Mesenteric fat pad (tissue), 1 donor: ENCODE data around the gene CYP8B1. TPM values are rescaled to one million over a fixed set of nuclear protein-coding genes. Genes with fewer than 3 reads are reported as not detected.
"Not testable (repeated sequence)": the region's sequence is repeated elsewhere in the genome, so short reads cannot be mapped to it uniquely, and the experiment has no call there.

Source experiments
- DNase-seq: peaks from one replicate; pipeline ENCODE4 v3.0.0-alpha.2; 2020; ENCODE audit warnings: low spot score
- total RNA-seq: library from RNA; stranded (reverse); fragmentation: NEBNext Ultra II Directional; extraction: Animal tissue kit (Norgen Biotek cat#: 25700); gene quantifications from one replicate; pipeline ENCODE4 v1.2.1, GENCODE V29; 2021
- donor health status: DM: yes; HTN: yes; CAD: no.

Gene CYP8B1
- total RNA-seq, 1 donor from 2014 or later: not detected

GRCh38 chr3:42887084-42887483 lies 11.4 kb upstream of the CYP8B1 start:
- no peak for DNase-seq

GRCh38 chr3:42886294-42886822 lies 10.7 kb upstream of the CYP8B1 start:
- no peak for DNase-seq

GRCh38 chr3:42884324-42884723 lies 8.6 kb upstream of the CYP8B1 start:
- no peak for DNase-seq

DNA sequence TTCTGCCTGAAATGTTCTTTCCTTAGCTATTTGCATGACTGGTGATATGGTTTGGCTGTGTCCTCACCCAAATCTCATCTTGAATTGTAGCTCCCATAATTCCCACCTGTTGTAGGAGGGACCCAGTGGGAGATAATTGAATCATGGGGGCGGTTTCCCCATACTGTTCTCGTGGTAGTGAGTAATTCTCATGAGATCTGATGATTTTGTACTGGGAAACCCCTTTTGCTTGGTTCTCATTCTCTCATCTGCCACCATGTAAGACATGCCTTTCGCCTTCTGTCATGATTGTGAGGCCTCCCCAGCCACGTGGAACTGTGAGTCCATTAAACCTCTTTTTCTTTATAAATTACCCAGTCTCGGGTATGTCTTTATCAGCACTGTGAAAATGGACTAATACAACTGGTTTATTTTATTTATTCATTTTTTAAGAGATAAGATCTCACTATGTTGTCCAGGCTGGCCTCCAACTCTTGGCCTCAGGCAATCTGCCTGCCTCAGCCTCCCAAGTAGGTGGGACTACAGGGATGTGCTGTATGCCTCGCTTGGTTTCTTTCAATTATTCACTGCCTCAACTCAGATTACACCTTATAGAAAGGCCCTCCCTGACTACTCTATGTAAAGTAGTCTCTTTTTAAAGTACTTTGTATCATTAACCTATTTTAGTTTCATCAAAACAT lies 7.7 kb upstream of the CYP8B1 start:
- not testable (repeated sequence) for DNase-seq

GRCh38 chr3:42880601-42881451 lies 5.1 kb upstream of the CYP8B1 start:
- DNase-seq: peak; percentile 95

- DNase-seq: no peak
These were observed 4.5 kb upstream of the CYP8B1 start for GRCh38 chr3:42880183-42880582.

DNA sequence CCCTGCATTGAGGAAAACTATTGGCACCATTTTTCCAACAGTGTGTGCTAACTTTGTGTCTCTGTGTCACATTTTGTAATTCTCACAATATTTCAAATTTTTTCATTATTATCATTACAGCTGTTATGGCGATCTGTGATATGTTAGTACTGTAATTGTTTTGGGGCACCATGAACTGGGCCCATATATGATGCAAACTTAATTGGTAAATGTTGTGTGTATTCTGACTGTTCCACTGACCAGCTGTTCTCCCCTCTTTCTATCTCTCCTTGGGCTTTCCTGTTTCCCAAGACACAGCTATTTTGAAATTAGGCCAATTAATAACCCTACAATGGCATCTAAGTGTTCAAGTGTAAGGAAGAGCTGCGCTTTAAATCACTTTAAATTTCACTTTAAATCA lies 2.2 kb upstream of the CYP8B1 start:
- DNase-seq: no peak

- no peak for DNase-seq
These were observed 1.5 kb upstream of the CYP8B1 start for GRCh38 chr3:42876940-42877720.

- DNase-seq: no peak
These were observed 722 bp upstream of the CYP8B1 start for GRCh38 chr3:42876401-42876800.

DNA sequence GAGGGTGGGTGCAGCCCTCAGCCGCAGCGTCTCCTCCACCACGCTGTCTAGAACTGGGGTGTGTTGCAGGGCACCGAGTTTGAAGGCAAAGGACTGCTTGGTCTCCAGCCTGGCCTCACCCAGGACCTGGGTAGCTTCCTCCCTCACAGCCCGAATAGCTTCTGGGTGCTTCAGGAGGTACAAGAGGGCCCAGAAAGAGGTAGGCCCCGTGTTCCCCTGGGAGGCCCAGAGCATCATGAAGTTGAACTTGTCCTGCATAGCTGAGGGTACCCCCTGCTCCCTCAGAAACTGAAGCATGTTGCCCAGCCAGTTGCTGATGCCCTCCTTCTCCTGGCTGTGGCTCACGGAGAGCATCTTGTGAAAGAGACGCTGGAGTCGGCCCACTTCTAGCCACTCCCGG lies 930 bp downstream of the CYP8B1 start:
- no peak for DNase-seq

DNA sequence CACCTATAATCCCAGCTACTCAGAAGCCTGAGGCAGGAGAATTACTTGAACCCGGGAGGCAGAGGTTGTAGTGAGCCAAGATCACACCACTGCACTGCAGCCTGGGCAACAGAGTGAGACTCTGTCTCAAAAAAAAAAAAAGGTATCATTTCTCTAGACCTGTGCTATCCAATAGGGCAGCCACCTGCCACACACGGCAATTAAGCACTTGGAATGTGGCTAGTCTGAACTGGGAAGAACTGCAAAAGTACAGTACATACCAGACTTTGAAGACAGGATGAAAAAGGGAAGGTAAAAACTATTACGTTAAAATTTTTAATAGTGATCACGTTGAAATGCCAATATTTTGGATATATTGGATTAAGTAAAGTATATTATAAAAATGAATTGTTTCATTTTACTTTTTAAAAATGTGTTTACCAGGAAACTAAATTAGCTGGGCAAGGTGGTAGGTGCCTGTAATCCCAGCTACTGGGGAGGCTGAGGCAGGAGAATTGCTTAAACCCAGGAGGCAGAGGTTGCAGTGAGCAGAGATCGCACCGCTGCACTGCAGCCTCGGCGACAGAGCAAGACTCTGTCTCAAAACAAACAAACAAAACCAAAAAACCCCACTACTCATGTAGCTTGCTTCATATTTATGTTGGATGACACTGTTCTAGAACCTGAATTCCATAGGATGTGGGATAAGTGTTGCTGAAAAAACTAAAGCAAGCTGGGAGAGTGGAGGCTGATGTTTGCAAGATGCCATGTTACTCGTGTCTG lies 2.3 kb downstream of the CYP8B1 start:
- DNase-seq: no peak

DNA sequence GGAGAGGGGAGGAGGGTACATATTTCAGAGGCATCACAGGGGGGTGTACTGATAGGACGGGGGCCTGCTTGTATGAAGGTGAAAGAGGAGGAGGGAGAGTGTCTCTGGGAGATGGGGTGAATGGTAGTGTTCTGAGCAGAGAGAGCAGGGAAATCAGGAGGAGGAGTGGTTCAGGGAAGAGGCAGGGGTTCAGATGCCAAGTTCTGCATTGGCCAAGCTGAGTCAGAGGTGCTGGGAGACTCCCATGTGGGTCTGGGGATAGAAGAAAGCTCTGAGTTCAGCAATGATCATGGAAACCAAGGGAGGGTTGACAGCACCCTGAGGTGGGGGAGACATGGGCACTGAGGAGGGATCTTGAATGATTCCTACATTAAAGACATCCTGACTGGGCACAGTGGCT lies 3.0 kb downstream of the CYP8B1 start:
- no peak for DNase-seq

DNA sequence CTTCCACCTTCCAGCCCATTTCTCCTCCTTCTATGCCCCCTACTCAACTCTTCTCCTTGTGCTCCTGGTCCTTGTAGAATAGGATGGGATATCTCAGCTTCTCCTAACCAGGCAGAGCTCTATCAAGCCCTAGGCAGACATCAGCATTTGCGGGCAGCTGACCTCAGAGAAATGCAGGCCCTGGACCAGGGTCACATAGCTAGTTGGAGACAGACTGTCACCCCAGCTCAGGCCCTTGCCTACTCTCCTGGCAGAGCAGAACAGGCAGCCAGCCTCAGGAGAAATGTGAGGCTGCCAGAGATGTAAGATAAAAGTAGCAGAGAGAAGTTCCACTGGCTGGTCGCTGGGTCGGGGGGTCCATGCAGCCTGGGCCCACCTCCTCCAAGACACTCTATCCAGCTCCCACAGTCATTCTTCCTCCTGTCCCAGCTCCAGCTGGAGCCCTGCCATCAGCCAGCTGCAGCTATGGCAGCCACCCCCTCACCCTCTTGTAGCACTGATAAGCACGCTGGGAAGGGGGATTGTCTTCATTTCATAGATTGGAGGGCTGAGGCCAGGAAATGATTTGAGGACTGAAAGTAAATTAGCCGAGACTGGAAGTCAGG lies 4.0 kb downstream of the CYP8B1 start:
- no peak for DNase-seq

- DNase-seq: no peak
These were observed 6.8 kb downstream of the CYP8B1 start for GRCh38 chr3:42868841-42869240.

DNA sequence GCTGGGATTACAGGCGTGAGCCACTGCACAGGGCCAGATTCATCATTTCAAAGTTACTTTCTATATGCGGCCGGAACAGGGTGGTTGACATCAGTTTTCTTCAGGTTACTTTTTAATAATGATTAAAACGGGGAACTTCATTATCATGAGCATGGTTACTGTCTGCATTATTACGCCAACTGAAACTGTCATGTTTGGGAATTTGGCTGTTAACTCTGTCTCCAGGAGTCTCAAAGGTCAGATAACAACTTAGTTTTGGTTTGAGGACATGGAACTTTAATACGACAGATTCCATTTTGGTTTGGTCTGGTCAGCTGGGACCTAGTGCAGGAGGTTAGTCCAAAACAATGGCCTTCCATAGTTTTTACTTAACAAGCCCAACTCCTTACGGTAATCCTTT lies 8.5 kb downstream of the CYP8B1 start:
- no peak for DNase-seq

GRCh38 chr3:42865256-42865655 lies 10.4 kb downstream of the CYP8B1 start:
- no peak for DNase-seq

DNA sequence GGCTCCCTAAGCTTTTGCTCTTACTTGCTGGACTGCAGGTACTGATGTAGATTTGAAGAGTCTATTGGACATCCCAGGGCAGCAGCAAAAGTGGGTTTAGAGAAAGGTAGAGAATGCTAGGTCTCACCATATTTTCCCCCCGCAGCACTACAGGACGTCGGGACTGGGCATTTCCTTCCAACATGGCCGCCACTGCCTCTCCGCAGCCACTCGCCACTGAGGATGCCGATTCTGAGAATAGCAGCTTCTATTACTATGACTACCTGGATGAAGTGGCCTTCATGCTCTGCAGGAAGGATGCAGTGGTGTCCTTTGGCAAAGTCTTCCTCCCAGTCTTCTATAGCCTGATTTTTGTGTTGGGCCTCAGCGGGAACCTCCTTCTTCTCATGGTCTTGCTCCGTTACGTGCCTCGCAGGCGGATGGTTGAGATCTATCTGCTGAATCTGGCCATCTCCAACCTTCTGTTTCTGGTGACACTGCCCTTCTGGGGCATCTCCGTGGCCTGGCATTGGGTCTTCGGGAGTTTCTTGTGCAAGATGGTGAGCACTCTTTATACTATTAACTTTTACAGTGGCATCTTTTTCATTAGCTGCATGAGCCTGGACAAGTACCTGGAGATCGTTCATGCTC lies 11.2 kb downstream of the CYP8B1 start:
- no peak for DNase-seq

- no peak for DNase-seq
These were observed 19.1 kb downstream of the CYP8B1 start for GRCh38 chr3:42856544-42856943.

GRCh38 chr3:42855547-42856380 lies 19.9 kb downstream of the CYP8B1 start:
- no peak for DNase-seq
